GM18858 (cell line): ENCODE results near the gene TFF3.

Experiments used
- ATAC-seq: cut with Tn5 transposase; IDR thresholded peaks from one replicate; pipeline ENCODE4 v1.9.1; 2021; ENCODE audit not compliant: unreplicated experiment

Gene TFF3

GRCh38 chr21:42321845-42322244 is 6.6 kb upstream of the TFF3 start:
- ATAC-seq, result no peak

GRCh38 chr21:42321231-42321630 is 6.0 kb upstream of the TFF3 start:
- ATAC-seq, result no peak

- no peak for ATAC-seq
Observed at GRCh38 chr21:42320791-42321190, 5.6 kb upstream of the TFF3 start.

- ATAC-seq, result no peak
Observed at GRCh38 chr21:42319851-42320572, 4.8 kb upstream of the TFF3 start.

GRCh38 chr21:42319376-42319775 is 4.2 kb upstream of the TFF3 start:
- no peak for ATAC-seq

- no peak for ATAC-seq
Observed at GRCh38 chr21:42317826-42318746, 2.9 kb upstream of the TFF3 start.

GRCh38 chr21:42317341-42317741 is 2.1 kb upstream of the TFF3 start:
- no peak for ATAC-seq

- no peak for ATAC-seq
Observed at GRCh38 chr21:42316891-42317290, 1.7 kb upstream of the TFF3 start.

GRCh38 chr21:42314616-42315295 is 453 bp downstream of the TFF3 start:
- ATAC-seq, result no peak

GRCh38 chr21:42313501-42313969 is 1.7 kb downstream of the TFF3 start:
- no peak for ATAC-seq

- ATAC-seq, result no peak
Observed at GRCh38 chr21:42312626-42313104, 2.5 kb downstream of the TFF3 start.

GRCh38 chr21:42311816-42312625 is 3.2 kb downstream of the TFF3 start:
- no peak for ATAC-seq

- ATAC-seq, result no peak
Observed at GRCh38 chr21:42311160-42311559, 4.0 kb downstream of the TFF3 start.

GRCh38 chr21:42310411-42311001 is 4.7 kb downstream of the TFF3 start:
- ATAC-seq, result no peak

GRCh38 chr21:42309753-42310213 is 5.4 kb downstream of the TFF3 start:
- ATAC-seq, result no peak

GRCh38 chr21:42308914-42309752 is 6.1 kb downstream of the TFF3 start:
- ATAC-seq, result no peak

GRCh38 chr21:42308161-42308913 is 6.9 kb downstream of the TFF3 start:
- no peak for ATAC-seq

GRCh38 chr21:42307106-42307505 is 8.1 kb downstream of the TFF3 start:
- no peak for ATAC-seq
